SK-N-MC (cell line): ENCODE results near the gene ERC2.

Experiments
- EZH2 ChIP-seq: fragments of 200-600 bp; sonication (generic); IDR thresholded peaks from one replicate; pipeline ENCODE4 v1.6.1; 2017; ENCODE audit warnings: antibody characterized with exemption
- POLR2AphosphoS5 ChIP-seq: IDR thresholded peaks from 2 replicates; pipeline ENCODE4 v1.6.1; 2012; ENCODE audit warnings: mild to moderate bottlenecking, low read depth, low read length, borderline replicate concordance

- TF ChIP-seq POLR2AphosphoS5, result no peak
- no peak for TF ChIP-seq EZH2
These were observed 822.1 kb downstream of the ERC2 start for GRCh38 chr3:55646121-55646520.
